Mucosa of descending colon (tissue), 3 donors: Measurements from ENCODE around the gene SYNGR4. TPM values are rescaled to one million over a fixed set of nuclear protein-coding genes. Genes with fewer than 3 reads are reported as not detected.

Experiments used
- ATAC-seq: fragments of 200-7000 bp; cut with Tn5 transposase; one replicate; pipeline ENCODE4 v1.9.1; 2020; ENCODE audit warnings: mild to moderate bottlenecking, moderate library complexity
- DNase-seq, 3 donors: peaks; one replicate each; pipeline ENCODE4 v3.0.0-alpha.2; 2020
- H3K36me3 ChIP-seq: fragments of 200-600 bp; one replicate; pipeline ENCODE4 v1.8.0; 2021; ENCODE audit warnings: low read depth, mild to moderate bottlenecking
- H3K4me1 ChIP-seq: fragments of 200-600 bp; one replicate; pipeline ENCODE4 v1.8.0; 2021; ENCODE audit warnings: low read depth, mild to moderate bottlenecking
- H3K4me3 ChIP-seq: fragments of 200-600 bp; one replicate; pipeline ENCODE4 v1.8.0; 2021; ENCODE audit warnings: mild to moderate bottlenecking
- H3K9me3 ChIP-seq: fragments of 200-600 bp; one replicate; pipeline ENCODE4 v1.8.0; 2021; ENCODE audit warnings: mild to moderate bottlenecking
- intact Hi-C, 2 donors: fragments of 100-400 bp; cut with DNase I in 1 of 2; cut with micrococcal nuclease in 1 of 2; formaldehyde crosslinking; loops; one replicate each; pipeline versions ENCODE4 v1.11.0 to v1.11.1; 2022; cut with DNase I, micrococcal nuclease
- total RNA-seq, 3 donors: library from RNA; stranded (reverse); fragmentation: NEBNext Ultra II Directional in 2 of 3; extraction: Animal tissue kit (Norgen Biotek cat#: 25700) in 2 of 3; gene quantifications; one replicate each; pipeline versions ENCODE4 v1.2.1 to v1.2.4, GENCODE V29; 2021 to 2023
- TF ChIP-seq, protein P1 (sequence below): fragments of 200-600 bp; IDR thresholded peaks from one replicate; pipeline ENCODE4 v1.8.0; 2022; ENCODE audit warnings: antibody characterized with exemption, mild to moderate bottlenecking
- donor health status: DM: no; HTN: no; CAD: no; lungs with moderate emphysema.
- donor health status: DM: no; HTN: no; CAD: no.
- donor health status: DM: no; HTN: yes; CAD: no.

The SYNGR4 gene
- total RNA-seq, 3 donors from 2014 or later: 0.41 TPM; not detected in 2

DNA sequence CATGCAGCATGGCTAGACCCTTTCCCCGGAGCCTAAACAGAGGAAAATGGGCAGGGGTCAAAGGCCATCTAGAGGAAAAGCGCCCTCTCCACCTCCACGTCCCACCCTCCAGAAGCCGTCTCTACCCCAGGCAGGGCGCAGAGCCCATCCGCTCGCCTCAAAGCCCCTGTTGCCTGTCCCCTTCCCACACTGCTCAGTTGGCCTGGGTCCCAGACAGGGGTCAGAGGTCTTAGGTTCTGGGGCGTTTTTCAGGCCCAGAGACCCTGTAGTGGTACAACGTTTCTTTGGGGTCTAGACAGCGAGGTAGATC is 712 bp upstream of the SYNGR4 start:
- ATAC-seq (peak; percentile 23), DNase-seq (peak in 2 of 3 donors; percentile 80 to 82)
- intact Hi-C loops: no loop called here

DNA sequence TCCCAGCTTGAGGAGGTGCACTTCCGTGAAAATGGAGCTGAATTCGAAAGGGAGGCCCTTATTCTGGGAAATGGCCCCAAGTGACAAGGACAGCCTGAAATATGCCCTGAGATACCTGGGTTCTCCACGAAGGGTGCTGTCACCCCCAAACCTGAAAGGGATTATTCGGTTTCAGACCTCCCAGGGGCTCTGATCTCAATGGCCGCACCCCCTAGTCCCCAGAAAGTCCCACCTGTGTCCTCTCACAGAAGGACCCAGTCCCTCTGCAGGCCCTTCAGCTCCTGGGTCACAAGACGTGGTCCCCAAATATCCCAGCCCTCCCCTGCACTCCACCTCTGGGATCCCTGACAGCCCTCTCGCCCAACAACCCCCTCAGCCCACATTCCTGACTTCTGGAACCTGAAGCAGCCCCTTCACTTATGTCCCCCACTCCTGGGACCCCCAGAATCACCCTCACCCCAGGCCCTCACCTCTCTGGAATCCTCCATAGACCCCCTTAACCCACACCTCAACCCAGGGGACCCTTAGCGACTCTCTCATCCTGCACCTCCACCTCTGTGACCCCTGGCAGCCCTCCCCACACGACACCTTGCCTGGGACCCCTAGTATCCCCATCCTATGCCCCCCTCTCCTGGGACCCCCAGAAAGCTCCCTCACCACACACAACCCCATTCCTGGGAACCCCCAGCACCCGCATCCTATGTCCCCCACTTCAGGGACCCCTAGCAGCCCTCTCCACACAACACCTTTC is 606 bp downstream of the SYNGR4 start:
- TF ChIP-seq, protein P1, sequence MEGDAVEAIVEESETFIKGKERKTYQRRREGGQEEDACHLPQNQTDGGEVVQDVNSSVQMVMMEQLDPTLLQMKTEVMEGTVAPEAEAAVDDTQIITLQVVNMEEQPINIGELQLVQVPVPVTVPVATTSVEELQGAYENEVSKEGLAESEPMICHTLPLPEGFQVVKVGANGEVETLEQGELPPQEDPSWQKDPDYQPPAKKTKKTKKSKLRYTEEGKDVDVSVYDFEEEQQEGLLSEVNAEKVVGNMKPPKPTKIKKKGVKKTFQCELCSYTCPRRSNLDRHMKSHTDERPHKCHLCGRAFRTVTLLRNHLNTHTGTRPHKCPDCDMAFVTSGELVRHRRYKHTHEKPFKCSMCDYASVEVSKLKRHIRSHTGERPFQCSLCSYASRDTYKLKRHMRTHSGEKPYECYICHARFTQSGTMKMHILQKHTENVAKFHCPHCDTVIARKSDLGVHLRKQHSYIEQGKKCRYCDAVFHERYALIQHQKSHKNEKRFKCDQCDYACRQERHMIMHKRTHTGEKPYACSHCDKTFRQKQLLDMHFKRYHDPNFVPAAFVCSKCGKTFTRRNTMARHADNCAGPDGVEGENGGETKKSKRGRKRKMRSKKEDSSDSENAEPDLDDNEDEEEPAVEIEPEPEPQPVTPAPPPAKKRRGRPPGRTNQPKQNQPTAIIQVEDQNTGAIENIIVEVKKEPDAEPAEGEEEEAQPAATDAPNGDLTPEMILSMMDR: no peak
- Histone ChIP-seq H3K36me3 (no peaks in the 10 kb centered on the region), H3K9me3 (no peaks in the 10 kb centered on the region), H3K4me1 (peaks cover 16% of the 10 kb centered on the region), H3K4me3 (no peak overlapping the region)
- DNase-seq (peak in 2 of 3 donors; percentile 32 to 59), ATAC-seq (no peak)
- intact Hi-C loops: no loop called here

More for the DNA sequence above, 712 bp upstream of the SYNGR4 start:
- Histone ChIP-seq H3K9me3 (no peaks in the 10 kb centered on the region), H3K36me3 (no peaks in the 10 kb centered on the region), H3K4me1 (peaks cover 9% of the 10 kb centered on the region), H3K4me3 (peak overlapping the region; percentile 28)
- TF ChIP-seq, protein P1: no peak

DNA sequence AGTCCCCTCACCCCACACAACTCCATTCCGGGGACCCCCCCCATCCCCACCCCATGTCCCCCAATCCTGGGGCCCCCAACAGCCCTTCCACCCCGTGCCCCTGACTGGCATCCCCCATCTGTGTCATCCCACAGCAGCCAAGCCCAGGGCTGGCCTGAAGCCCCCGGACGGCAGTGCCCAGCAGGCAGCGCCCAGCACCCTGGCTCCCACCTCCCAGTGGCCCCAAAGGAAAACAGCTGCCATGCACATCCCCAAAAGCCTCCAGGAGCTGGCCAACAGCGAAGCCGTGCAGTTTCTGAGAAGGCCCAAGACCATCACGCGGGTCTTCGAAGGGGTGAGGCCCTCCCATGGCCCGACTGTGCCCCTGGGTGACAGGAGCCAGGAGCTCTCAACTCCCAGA is 1.4 kb downstream of the SYNGR4 start:
- no peak for ATAC-seq
- peak in 2 of 3 donors; percentile 38 to 59 for DNase-seq
- TF ChIP-seq, protein P1: no peak
- Histone ChIP-seq H3K36me3 (no peaks in the 10 kb centered on the region), H3K4me3 (no peak overlapping the region), H3K4me1 (peaks cover 16% of the 10 kb centered on the region), H3K9me3 (no peaks in the 10 kb centered on the region)
- intact Hi-C loops: no loop called here

DNA sequence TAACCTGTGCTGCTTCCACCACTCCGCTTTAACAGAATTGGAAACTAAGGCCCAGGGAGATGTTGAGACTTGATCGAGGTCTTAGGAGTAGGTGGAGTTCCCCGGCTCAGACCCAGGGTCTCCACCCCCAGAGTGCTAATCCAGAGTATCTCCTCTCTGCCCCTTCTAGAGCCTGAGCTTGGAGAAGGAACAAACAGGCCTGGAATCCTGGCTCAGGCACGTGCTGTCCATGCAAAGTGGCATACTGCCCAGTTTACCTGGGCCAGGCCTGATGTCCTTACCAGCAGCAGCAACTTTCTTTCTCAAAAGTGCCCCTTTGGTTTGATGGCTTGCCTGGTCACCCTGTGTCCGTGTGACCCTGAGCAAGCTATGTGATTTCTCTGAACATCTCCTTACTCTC is 3.7 kb downstream of the SYNGR4 start:
- intact Hi-C loops: no loop called here
- Histone ChIP-seq H3K4me1 (peaks cover 16% of the 10 kb centered on the region), H3K9me3 (no peaks in the 10 kb centered on the region), H3K4me3 (no peak overlapping the region), H3K36me3 (no peaks in the 10 kb centered on the region)
- peak in 1 of 3 donors; percentile 35 for DNase-seq
- ATAC-seq: no peak
- TF ChIP-seq, protein P1: no peak

DNA sequence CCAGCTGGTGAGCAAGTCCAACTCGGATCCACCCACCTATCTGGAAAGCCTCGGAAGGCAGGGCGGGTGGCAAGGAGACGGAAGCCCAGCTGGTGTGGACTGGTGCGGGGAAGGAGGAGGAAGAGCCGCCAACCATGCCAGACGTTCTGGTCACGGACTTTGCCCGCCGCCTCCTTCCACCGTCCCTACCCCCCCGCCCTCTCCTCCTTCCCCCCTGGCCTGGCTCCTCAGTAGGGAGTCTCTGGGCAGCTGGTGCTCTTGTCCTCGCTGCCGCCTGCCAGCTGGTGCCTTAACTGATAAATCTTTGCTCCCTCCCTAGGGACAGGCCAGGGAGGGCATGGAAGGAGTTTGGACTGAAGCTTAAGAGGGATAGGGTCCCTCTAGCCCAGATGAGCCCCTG is 4.8 kb downstream of the SYNGR4 start:
- Histone ChIP-seq H3K9me3 (no peaks in the 10 kb centered on the region), H3K36me3 (no peaks in the 10 kb centered on the region), H3K4me3 (no peak overlapping the region), H3K4me1 (peaks cover 16% of the 10 kb centered on the region)
- DNase-seq (peak; percentile 84 to 88 (median 86)), ATAC-seq (peak; percentile 67)
- TF ChIP-seq, protein P1: no peak
- intact Hi-C loops: no loop called here

DNA sequence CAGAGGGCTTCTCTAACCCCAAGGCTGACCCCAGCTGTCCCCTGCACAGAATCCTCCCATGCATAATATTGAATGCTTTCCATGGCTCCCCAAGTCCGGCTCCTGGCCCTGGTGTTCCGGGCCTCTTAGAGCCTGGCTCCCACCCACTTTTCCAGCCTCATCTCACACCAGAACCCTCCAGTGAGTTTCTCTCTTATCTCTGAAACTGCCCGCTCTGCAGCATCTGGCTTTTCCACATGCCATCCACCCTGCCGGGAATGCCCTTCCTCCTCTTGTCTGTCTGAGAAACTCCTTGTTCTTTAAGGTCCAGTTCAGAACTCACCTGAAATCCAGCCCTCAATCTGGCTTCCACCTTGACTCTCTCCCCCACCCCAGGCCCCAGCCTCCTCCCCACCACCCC is 6.8 kb downstream of the SYNGR4 start:
- TF ChIP-seq, protein P1: no peak
- Histone ChIP-seq H3K9me3 (no peaks in the 10 kb centered on the region), H3K4me3 (no peak overlapping the region), H3K36me3 (no peaks in the 10 kb centered on the region), H3K4me1 (peaks cover 16% of the 10 kb centered on the region)
- DNase-seq (no peak), ATAC-seq (no peak)
- intact Hi-C loops: no loop called here
